Prostate gland (tissue), 2 donors: ENCODE results near the gene CPNE4.

Experiments
- POLR2A ChIP-seq: fragments of 450-650 bp; IDR thresholded peaks from one replicate; pipeline ENCODE4 v1.6.1; 2016; ENCODE audit warnings: antibody characterized with exemption, mild to moderate bottlenecking
- POLR2AphosphoS5 ChIP-seq: sonication (generic); formaldehyde crosslinking; IDR thresholded peaks from one replicate; pipeline ENCODE4 v1.6.1; 2017; ENCODE audit warnings: antibody characterized with exemption
- TF ChIP-seq, protein P1 (sequence below), 4 experiments: fragments of 200-600 bp in 2 of 4; fragments of 450-650 bp in 2 of 4; sonication (generic) in 2 of 4; IDR thresholded peaks; 1 replicate in 3 of 4; 2 replicates in 1 of 4; pipeline ENCODE4 v1.5.1; 2016 to 2019; ENCODE audit warnings: antibody characterized with exemption in 4 of 4, mild to moderate bottlenecking in 2 of 4, moderate library complexity in 2 of 4

DNA sequence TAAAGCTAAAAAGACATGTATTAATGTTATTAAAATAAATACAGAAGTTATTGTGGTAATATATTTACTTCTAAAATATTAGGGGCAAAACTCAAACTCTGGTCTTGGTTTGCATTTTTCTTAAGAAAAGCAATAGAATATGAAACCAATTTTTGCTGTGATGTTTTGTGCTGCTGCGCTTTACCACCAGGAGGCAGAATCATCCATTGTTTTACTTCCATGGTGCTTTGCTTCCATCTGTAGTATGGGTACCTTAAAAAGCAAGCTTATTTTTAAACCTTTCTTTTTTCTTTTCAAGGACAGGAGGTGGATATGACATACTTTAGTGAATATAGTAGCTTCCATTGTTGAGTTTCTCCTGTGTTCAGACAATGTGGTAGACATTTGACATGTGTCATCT lies 485.5 kb downstream of the CPNE4 start:
- TF ChIP-seq, protein P1, sequence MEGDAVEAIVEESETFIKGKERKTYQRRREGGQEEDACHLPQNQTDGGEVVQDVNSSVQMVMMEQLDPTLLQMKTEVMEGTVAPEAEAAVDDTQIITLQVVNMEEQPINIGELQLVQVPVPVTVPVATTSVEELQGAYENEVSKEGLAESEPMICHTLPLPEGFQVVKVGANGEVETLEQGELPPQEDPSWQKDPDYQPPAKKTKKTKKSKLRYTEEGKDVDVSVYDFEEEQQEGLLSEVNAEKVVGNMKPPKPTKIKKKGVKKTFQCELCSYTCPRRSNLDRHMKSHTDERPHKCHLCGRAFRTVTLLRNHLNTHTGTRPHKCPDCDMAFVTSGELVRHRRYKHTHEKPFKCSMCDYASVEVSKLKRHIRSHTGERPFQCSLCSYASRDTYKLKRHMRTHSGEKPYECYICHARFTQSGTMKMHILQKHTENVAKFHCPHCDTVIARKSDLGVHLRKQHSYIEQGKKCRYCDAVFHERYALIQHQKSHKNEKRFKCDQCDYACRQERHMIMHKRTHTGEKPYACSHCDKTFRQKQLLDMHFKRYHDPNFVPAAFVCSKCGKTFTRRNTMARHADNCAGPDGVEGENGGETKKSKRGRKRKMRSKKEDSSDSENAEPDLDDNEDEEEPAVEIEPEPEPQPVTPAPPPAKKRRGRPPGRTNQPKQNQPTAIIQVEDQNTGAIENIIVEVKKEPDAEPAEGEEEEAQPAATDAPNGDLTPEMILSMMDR (IDR thresholded peaks at IDR 0.05) = no peak
- TF ChIP-seq POLR2A (no peak), POLR2AphosphoS5 (no peak)
